Natural killer cell treated with Interleukin-12 subunit alpha and Interleukin-12 subunit beta and Interleukin-15 and Interleukin-18, amount 100 ng/mL, for 72 hours (primary cell): ENCODE measurements around the gene CMIP. TPM values are rescaled to one million over a fixed set of nuclear protein-coding genes. Genes with fewer than 3 reads are reported as not detected.
"Not testable (repeated sequence)": the region's sequence is repeated elsewhere in the genome, so short reads cannot be mapped to it uniquely, and the experiment has no call there.

Experiments
- ATAC-seq, 2 donors: fragments of 150-1000 bp; cut with Tn5 transposase in 1 of 2; sonication (Bioruptor Pico), chemical (Tn5 transposase) in 1 of 2; 2 replicates each; pipeline ENCODE4 v1.10.0; 2021
- DNase-seq: peaks from one replicate; pipeline ENCODE4 v3.0.0; 2022; ENCODE audit warnings: low spot score
- H3K27ac Mint-ChIP-seq, 2 donors: 1 replicate in 1 of 2; 2 replicates in 1 of 2; pipeline ENCODE4 v1.8.0; 2022; ENCODE audit warnings: mixed read lengths in 2 of 2, mild to moderate bottlenecking in 1 of 2, moderate library complexity in 1 of 2
- H3K27me3 Mint-ChIP-seq, 2 donors: 1 replicate in 1 of 2; 2 replicates in 1 of 2; pipeline ENCODE4 v1.8.0; 2022; ENCODE audit warnings: mixed read lengths in 2 of 2
- H3K36me3 Mint-ChIP-seq: one replicate; pipeline ENCODE4 v1.8.0; 2022; ENCODE audit warnings: mixed read lengths
- H3K4me1 Mint-ChIP-seq, 2 donors: 1 replicate in 1 of 2; 2 replicates in 1 of 2; pipeline ENCODE4 v1.8.0; 2022; ENCODE audit warnings: low read depth in 2 of 2, mixed read lengths in 2 of 2, mild to moderate bottlenecking in 1 of 2
- H3K4me3 Mint-ChIP-seq: one replicate; pipeline ENCODE4 v1.8.0; 2022; ENCODE audit warnings: mixed read lengths
- H3K9me3 Mint-ChIP-seq: 2 replicates; pipeline ENCODE4 v1.8.0; 2022; ENCODE audit warnings: mixed read lengths
- total RNA-seq, 2 donors: library from RNA; stranded (reverse); gene quantifications; one replicate each; pipeline ENCODE4 v1.2.3, GENCODE V29; 2022

Gene CMIP
- total RNA-seq, 2 donors from 2014 or later, result 48.0 to 57.6 TPM

GRCh38 chr16:81570151-81570846 is 125.7 kb downstream of the CMIP start:
- ATAC-seq (no peak), DNase-seq (no peak)
- H3K27ac Mint-ChIP-seq, result peak overlapping the region in 1 of 2 donors; percentile 57
- H3K4me1 Mint-ChIP-seq, result peaks cover 14 to 41% of the 10 kb centered on the region in 2 donors
- H3K36me3 Mint-ChIP-seq, result no peaks in the 10 kb centered on the region
- no peaks in the 10 kb centered on the region for H3K27me3 Mint-ChIP-seq
- H3K4me3 Mint-ChIP-seq, result no peak overlapping the region
- no peaks in the 10 kb centered on the region for H3K9me3 Mint-ChIP-seq

- Mint-ChIP-seq H3K4me1 (peaks cover 14 to 41% of the 10 kb centered on the region in 2 donors), H3K9me3 (no peaks in the 10 kb centered on the region), H3K27ac (no peak overlapping the region), H3K4me3 (no peak overlapping the region), H3K36me3 (no peaks in the 10 kb centered on the region), H3K27me3 (no peaks in the 10 kb centered on the region)
- DNase-seq (no peak), ATAC-seq (no peak)
Observed at GRCh38 chr16:81571175-81571574, 126.6 kb downstream of the CMIP start.

GRCh38 chr16:81571592-81572385 is 127.2 kb downstream of the CMIP start:
- no peak overlapping the region for H3K27ac Mint-ChIP-seq
- no peaks in the 10 kb centered on the region for H3K27me3 Mint-ChIP-seq
- ATAC-seq, result no peak
- DNase-seq, result no peak
- H3K4me3 Mint-ChIP-seq, result no peak overlapping the region
- H3K4me1 Mint-ChIP-seq, result peaks cover 14 to 37% of the 10 kb centered on the region in 2 donors
- no peaks in the 10 kb centered on the region for H3K9me3 Mint-ChIP-seq
- no peaks in the 10 kb centered on the region for H3K36me3 Mint-ChIP-seq

- Mint-ChIP-seq H3K27me3 (no peaks in the 10 kb centered on the region), H3K36me3 (no peaks in the 10 kb centered on the region), H3K4me3 (no peak overlapping the region), H3K9me3 (no peaks in the 10 kb centered on the region), H3K27ac (no peak overlapping the region), H3K4me1 (peaks cover 12 to 34% of the 10 kb centered on the region in 2 donors)
- DNase-seq (no peak), ATAC-seq (no peak)
Observed at GRCh38 chr16:81572386-81573144, 128.0 kb downstream of the CMIP start.

GRCh38 chr16:81573533-81574020 is 129.0 kb downstream of the CMIP start:
- Mint-ChIP-seq H3K27ac (no peak overlapping the region), H3K27me3 (no peaks in the 10 kb centered on the region), H3K4me1 (peaks cover 2 to 27% of the 10 kb centered on the region in 2 donors), H3K36me3 (no peaks in the 10 kb centered on the region), H3K9me3 (no peaks in the 10 kb centered on the region), H3K4me3 (no peak overlapping the region)
- DNase-seq, result no peak
- ATAC-seq, result no peak

- Mint-ChIP-seq H3K27me3 (no peaks in the 10 kb centered on the region), H3K36me3 (no peaks in the 10 kb centered on the region), H3K27ac (no peak overlapping the region), H3K4me1 (peaks cover 0 to 22% of the 10 kb centered on the region in 2 donors), H3K4me3 (no peak overlapping the region), H3K9me3 (no peaks in the 10 kb centered on the region)
- ATAC-seq, result no peak
- DNase-seq, result no peak
Observed at GRCh38 chr16:81574168-81574567, 129.6 kb downstream of the CMIP start.

GRCh38 chr16:81575307-81575706 is 130.7 kb downstream of the CMIP start:
- Mint-ChIP-seq H3K4me1 (peaks cover 0 to 12% of the 10 kb centered on the region in 2 donors), H3K9me3 (no peaks in the 10 kb centered on the region), H3K36me3 (no peaks in the 10 kb centered on the region), H3K27ac (peak overlapping the region in 1 of 2 donors; percentile 18), H3K27me3 (no peaks in the 10 kb centered on the region), H3K4me3 (no peak overlapping the region)
- ATAC-seq (no peak), DNase-seq (no peak)

GRCh38 chr16:81575834-81576233 is 131.2 kb downstream of the CMIP start:
- DNase-seq (no peak), ATAC-seq (no peak)
- no peaks in the 10 kb centered on the region for H3K36me3 Mint-ChIP-seq
- peaks cover 3 to 9% of the 10 kb centered on the region in 2 donors for H3K4me1 Mint-ChIP-seq
- H3K27me3 Mint-ChIP-seq, result no peaks in the 10 kb centered on the region
- H3K4me3 Mint-ChIP-seq, result no peak overlapping the region
- no peaks in the 10 kb centered on the region for H3K9me3 Mint-ChIP-seq
- H3K27ac Mint-ChIP-seq, result no peak overlapping the region

- Mint-ChIP-seq H3K9me3 (no peaks in the 10 kb centered on the region), H3K36me3 (no peaks in the 10 kb centered on the region), H3K27me3 (no peaks in the 10 kb centered on the region), H3K4me3 (no peak overlapping the region), H3K4me1 (peaks cover 7 to 12% of the 10 kb centered on the region in 2 donors), H3K27ac (no peak overlapping the region)
- DNase-seq (no peak), ATAC-seq (peak in 1 of 2 donors; percentile 48)
Observed at GRCh38 chr16:81576696-81577095, 132.1 kb downstream of the CMIP start.

GRCh38 chr16:81577272-81577671 is 132.7 kb downstream of the CMIP start:
- not testable (repeated sequence) for H3K9me3 Mint-ChIP-seq, DNase-seq, H3K36me3 Mint-ChIP-seq, H3K4me3 Mint-ChIP-seq, ATAC-seq, H3K27me3 Mint-ChIP-seq, H3K27ac Mint-ChIP-seq
- H3K4me1 Mint-ChIP-seq, result peaks cover 7 to 12% of the 10 kb centered on the region in 2 donors

- no peak for DNase-seq
- Mint-ChIP-seq H3K27ac (no peak overlapping the region), H3K4me1 (peaks cover 7 to 12% of the 10 kb centered on the region in 2 donors), H3K27me3 (no peaks in the 10 kb centered on the region), H3K4me3 (no peak overlapping the region), H3K9me3 (no peaks in the 10 kb centered on the region), H3K36me3 (no peaks in the 10 kb centered on the region)
- ATAC-seq, result no peak
Observed at GRCh38 chr16:81578076-81578475, 133.5 kb downstream of the CMIP start.

GRCh38 chr16:81578636-81579413 is 134.2 kb downstream of the CMIP start:
- Mint-ChIP-seq H3K9me3 (no peaks in the 10 kb centered on the region), H3K27me3 (no peaks in the 10 kb centered on the region), H3K27ac (no peak overlapping the region), H3K4me1 (peaks cover 7 to 12% of the 10 kb centered on the region in 2 donors), H3K36me3 (no peaks in the 10 kb centered on the region), H3K4me3 (no peak overlapping the region)
- DNase-seq, result no peak
- no peak for ATAC-seq

GRCh38 chr16:81581107-81581506 is 136.5 kb downstream of the CMIP start:
- Mint-ChIP-seq H3K9me3 (no peaks in the 10 kb centered on the region), H3K36me3 (no peaks in the 10 kb centered on the region), H3K27ac (peak overlapping the region in 1 of 2 donors; percentile 28), H3K4me3 (no peak overlapping the region), H3K27me3 (no peaks in the 10 kb centered on the region), H3K4me1 (peaks cover 7 to 17% of the 10 kb centered on the region in 2 donors)
- ATAC-seq (no peak), DNase-seq (no peak)
